GM12891 (cell line): ENCODE measurements around the gene MYO15B.

Experiments
- POLR2A ChIP-seq: IDR thresholded peaks from 2 replicates; pipeline ENCODE4 v1.6.1; 2011; ENCODE audit warnings: low read depth, low read length, control low read depth
- POLR2AphosphoS5 ChIP-seq: IDR thresholded peaks from 2 replicates; pipeline ENCODE4 v1.6.1; 2011; ENCODE audit warnings: low read depth, low read length, control low read depth

DNA sequence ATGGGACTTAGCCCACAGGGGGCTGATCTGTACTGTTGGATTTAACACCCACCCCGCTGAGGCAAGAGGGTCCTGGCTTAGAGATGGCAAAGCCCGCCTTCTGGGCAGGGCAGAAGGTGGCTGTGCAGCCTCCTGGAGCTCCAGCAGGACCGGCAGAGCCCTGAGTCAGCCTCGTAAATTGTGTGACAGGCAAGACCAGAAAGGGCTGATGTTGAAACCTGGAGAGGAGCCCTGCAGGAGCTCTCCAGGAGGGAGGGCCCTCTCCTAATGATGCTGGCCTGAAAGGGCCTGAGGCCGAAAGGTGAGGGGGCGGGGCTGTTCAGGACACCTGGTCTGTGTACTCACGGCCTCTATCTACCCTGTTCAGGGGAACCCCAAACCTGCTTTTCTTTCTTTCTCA, 22.5 kb upstream of the MYO15B start:
- TF ChIP-seq POLR2AphosphoS5 (no peak), POLR2A (no peak)
